ENCODE results near the gene HAVCR2.

Gene HAVCR2

GRCh38 chr5:157116483-157116954 lies 7.7 kb upstream of the HAVCR2 start:
- no peak overlapping the region for H3K4me3 ChIP-seq
- no peak for DNase-seq (ENCODE audit: low spot score in 2 of 2)
- in situ Hi-C loops (cut with MboI; ENCODE audit: low sequenced_read_pairs) = no loop called here
- no peaks in the 10 kb centered on the region for H3K27me3 ChIP-seq (ENCODE audit: low read depth)
- no peaks in the 10 kb centered on the region for H3K4me1 ChIP-seq
- H3K9me3 ChIP-seq = no peaks in the 10 kb centered on the region
- H3K36me3 ChIP-seq (replicated peaks) = no peaks in the 10 kb centered on the region

- Histone ChIP-seq H3K9me3 (no peaks in the 10 kb centered on the region), H3K4me3 (no peak overlapping the region), H3K4me1 (no peaks in the 10 kb centered on the region), H3K36me3 (replicated peaks) (no peaks in the 10 kb centered on the region), H3K27me3 (ENCODE audit: low read depth) (no peaks in the 10 kb centered on the region)
- no peak for DNase-seq (ENCODE audit: low spot score in 2 of 2)
- in situ Hi-C loops (cut with MboI; ENCODE audit: low sequenced_read_pairs) = no loop called here
Observed at GRCh38 chr5:157115502-157115901, 6.7 kb upstream of the HAVCR2 start.

- in situ Hi-C loops (cut with MboI; ENCODE audit: low sequenced_read_pairs) = no loop called here
Observed at GRCh38 chr5:157115012-157115411, 6.2 kb upstream of the HAVCR2 start.

GRCh38 chr5:157113002-157113401 lies 4.2 kb upstream of the HAVCR2 start:
- no peak overlapping the region for H3K4me3 ChIP-seq
- in situ Hi-C loops (cut with MboI; ENCODE audit: low sequenced_read_pairs) = no loop called here

More at GRCh38 chr5:157115012-157115411, 6.2 kb upstream of the HAVCR2 start:
- H3K36me3 ChIP-seq (replicated peaks) = no peaks in the 10 kb centered on the region
- no peak for DNase-seq (ENCODE audit: low spot score in 2 of 2)
- no peaks in the 10 kb centered on the region for H3K27me3 ChIP-seq (ENCODE audit: low read depth)
- H3K9me3 ChIP-seq = no peaks in the 10 kb centered on the region
- H3K4me1 ChIP-seq = no peaks in the 10 kb centered on the region
- H3K4me3 ChIP-seq = no peak overlapping the region

GRCh38 chr5:157109744-157110143 lies 900 bp upstream of the HAVCR2 start:
- H3K9me3 ChIP-seq = no peaks in the 10 kb centered on the region
- H3K4me3 ChIP-seq = no peak overlapping the region
- in situ Hi-C loops (cut with MboI; ENCODE audit: low sequenced_read_pairs) = no loop called here
- no peaks in the 10 kb centered on the region for H3K4me1 ChIP-seq
- DNase-seq (ENCODE audit: low spot score in 2 of 2) = no peak
- H3K36me3 ChIP-seq (replicated peaks) = no peaks in the 10 kb centered on the region
- H3K27me3 ChIP-seq (ENCODE audit: low read depth) = no peaks in the 10 kb centered on the region

More at GRCh38 chr5:157113002-157113401, 4.2 kb upstream of the HAVCR2 start:
- Histone ChIP-seq H3K27me3 (ENCODE audit: low read depth) (no peaks in the 10 kb centered on the region), H3K9me3 (no peaks in the 10 kb centered on the region), H3K4me1 (no peaks in the 10 kb centered on the region), H3K36me3 (replicated peaks) (no peaks in the 10 kb centered on the region)
- no peak for DNase-seq (ENCODE audit: low spot score in 2 of 2)

GRCh38 chr5:157107508-157107907 lies 1.3 kb downstream of the HAVCR2 start:
- no peak for DNase-seq (ENCODE audit: low spot score in 2 of 2)
- Histone ChIP-seq H3K4me1 (no peaks in the 10 kb centered on the region), H3K27me3 (ENCODE audit: low read depth) (no peaks in the 10 kb centered on the region), H3K36me3 (replicated peaks) (no peaks in the 10 kb centered on the region), H3K9me3 (no peaks in the 10 kb centered on the region), H3K4me3 (no peak overlapping the region)
- in situ Hi-C loops (cut with MboI; ENCODE audit: low sequenced_read_pairs) = no loop called here

GRCh38 chr5:157106630-157107461 lies 2.0 kb downstream of the HAVCR2 start:
- DNase-seq (ENCODE audit: low spot score in 2 of 2) = no peak
- H3K36me3 ChIP-seq (replicated peaks) = no peaks in the 10 kb centered on the region
- H3K27me3 ChIP-seq (ENCODE audit: low read depth) = no peaks in the 10 kb centered on the region
- no peaks in the 10 kb centered on the region for H3K4me1 ChIP-seq
- no peaks in the 10 kb centered on the region for H3K9me3 ChIP-seq
- no peak overlapping the region for H3K4me3 ChIP-seq
- in situ Hi-C loops (cut with MboI; ENCODE audit: low sequenced_read_pairs) = no loop called here

GRCh38 chr5:157100140-157100679 lies 8.6 kb downstream of the HAVCR2 start:
- DNase-seq (ENCODE audit: low spot score in 2 of 2) = no peak
- Histone ChIP-seq H3K4me3 (no peak overlapping the region), H3K9me3 (no peaks in the 10 kb centered on the region), H3K27me3 (ENCODE audit: low read depth) (no peaks in the 10 kb centered on the region), H3K36me3 (replicated peaks) (no peaks in the 10 kb centered on the region), H3K4me1 (no peaks in the 10 kb centered on the region)
- in situ Hi-C loops (cut with MboI; ENCODE audit: low sequenced_read_pairs) = no loop called here

- in situ Hi-C loops (cut with MboI; ENCODE audit: low sequenced_read_pairs) = no loop called here
- DNase-seq (ENCODE audit: low spot score in 2 of 2) = no peak
- Histone ChIP-seq H3K36me3 (replicated peaks) (no peaks in the 10 kb centered on the region), H3K27me3 (ENCODE audit: low read depth) (no peaks in the 10 kb centered on the region; the same call in 1 of the 2 replicates), H3K4me3 (no peak overlapping the region), H3K4me1 (no peaks in the 10 kb centered on the region), H3K9me3 (no peaks in the 10 kb centered on the region)
Observed at GRCh38 chr5:157088342-157088990, 20.4 kb downstream of the HAVCR2 start.

- Histone ChIP-seq H3K27me3 (ENCODE audit: low read depth) (no peaks in the 10 kb centered on the region; the same call in 1 of the 2 replicates), H3K4me3 (no peak overlapping the region), H3K36me3 (replicated peaks) (no peaks in the 10 kb centered on the region), H3K9me3 (no peaks in the 10 kb centered on the region), H3K4me1 (no peaks in the 10 kb centered on the region)
- no peak for DNase-seq (ENCODE audit: low spot score in 2 of 2)
- in situ Hi-C loops (cut with MboI; ENCODE audit: low sequenced_read_pairs) = no loop called here
Observed at GRCh38 chr5:157086751-157087359, 22.0 kb downstream of the HAVCR2 start.

- Histone ChIP-seq H3K36me3 (replicated peaks) (no peaks in the 10 kb centered on the region), H3K27me3 (ENCODE audit: low read depth) (no peaks in the 10 kb centered on the region), H3K4me1 (no peaks in the 10 kb centered on the region), H3K9me3 (no peaks in the 10 kb centered on the region), H3K4me3 (no peak overlapping the region)
- in situ Hi-C loops (cut with MboI; ENCODE audit: low sequenced_read_pairs) = no loop called here
- DNase-seq (ENCODE audit: low spot score in 2 of 2) = no peak
Observed at GRCh38 chr5:157085930-157086329, 22.9 kb downstream of the HAVCR2 start.

GRCh38 chr5:157080286-157080685 lies 28.6 kb downstream of the HAVCR2 start:
- no peak for DNase-seq (ENCODE audit: low spot score in 2 of 2)
- no peaks in the 10 kb centered on the region for H3K4me1 ChIP-seq
- no peaks in the 10 kb centered on the region for H3K36me3 ChIP-seq (replicated peaks)
- no peak overlapping the region for H3K4me3 ChIP-seq
- in situ Hi-C loops (cut with MboI; ENCODE audit: low sequenced_read_pairs) = no loop called here
- H3K9me3 ChIP-seq = no peaks in the 10 kb centered on the region
- H3K27me3 ChIP-seq (ENCODE audit: low read depth) = no peaks in the 10 kb centered on the region

GRCh38 chr5:157076558-157076957 lies 32.3 kb downstream of the HAVCR2 start:
- Histone ChIP-seq H3K9me3 (no peaks in the 10 kb centered on the region), H3K4me1 (no peaks in the 10 kb centered on the region), H3K4me3 (no peak overlapping the region), H3K36me3 (replicated peaks) (no peaks in the 10 kb centered on the region), H3K27me3 (ENCODE audit: low read depth) (peaks cover 5% of the 10 kb centered on the region; the same call in 1 of the 2 replicates)
- in situ Hi-C loops (cut with MboI; ENCODE audit: low sequenced_read_pairs) = no loop called here
- DNase-seq (ENCODE audit: low spot score in 2 of 2) = no peak

GRCh38 chr5:157072508-157072907 lies 36.3 kb downstream of the HAVCR2 start:
- Histone ChIP-seq H3K36me3 (replicated peaks) (no peaks in the 10 kb centered on the region), H3K27me3 (ENCODE audit: low read depth) (peaks cover 5% of the 10 kb centered on the region; the same call in 1 of the 2 replicates), H3K9me3 (no peaks in the 10 kb centered on the region), H3K4me1 (no peaks in the 10 kb centered on the region), H3K4me3 (no peak overlapping the region)
- in situ Hi-C loops (cut with MboI; ENCODE audit: low sequenced_read_pairs) = no loop called here
- no peak for DNase-seq (ENCODE audit: low spot score in 2 of 2)
